ENCODE data around the gene PARVB.

DNA sequence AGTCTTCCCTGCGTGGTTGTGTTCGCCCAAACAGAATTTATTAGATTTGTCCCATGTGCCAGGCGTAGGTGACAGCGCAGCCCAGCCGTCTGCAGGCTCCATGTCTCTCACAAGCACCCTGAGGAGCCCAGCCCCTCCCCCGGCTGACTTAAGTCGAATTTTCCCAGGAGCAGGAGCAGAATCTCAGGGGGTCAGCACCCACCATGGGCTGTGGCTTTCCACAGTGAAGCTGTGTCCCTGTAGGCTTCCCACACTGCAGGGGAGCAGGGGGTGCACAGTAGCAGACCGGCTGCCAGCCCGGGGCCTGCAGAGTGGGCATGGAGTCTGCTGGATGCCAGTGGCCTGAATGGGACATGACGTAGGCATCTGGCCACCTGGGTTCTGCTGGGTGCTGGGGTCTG is 172.6 kb downstream of the PARVB start:
- TF ChIP-seq, protein P1, sequence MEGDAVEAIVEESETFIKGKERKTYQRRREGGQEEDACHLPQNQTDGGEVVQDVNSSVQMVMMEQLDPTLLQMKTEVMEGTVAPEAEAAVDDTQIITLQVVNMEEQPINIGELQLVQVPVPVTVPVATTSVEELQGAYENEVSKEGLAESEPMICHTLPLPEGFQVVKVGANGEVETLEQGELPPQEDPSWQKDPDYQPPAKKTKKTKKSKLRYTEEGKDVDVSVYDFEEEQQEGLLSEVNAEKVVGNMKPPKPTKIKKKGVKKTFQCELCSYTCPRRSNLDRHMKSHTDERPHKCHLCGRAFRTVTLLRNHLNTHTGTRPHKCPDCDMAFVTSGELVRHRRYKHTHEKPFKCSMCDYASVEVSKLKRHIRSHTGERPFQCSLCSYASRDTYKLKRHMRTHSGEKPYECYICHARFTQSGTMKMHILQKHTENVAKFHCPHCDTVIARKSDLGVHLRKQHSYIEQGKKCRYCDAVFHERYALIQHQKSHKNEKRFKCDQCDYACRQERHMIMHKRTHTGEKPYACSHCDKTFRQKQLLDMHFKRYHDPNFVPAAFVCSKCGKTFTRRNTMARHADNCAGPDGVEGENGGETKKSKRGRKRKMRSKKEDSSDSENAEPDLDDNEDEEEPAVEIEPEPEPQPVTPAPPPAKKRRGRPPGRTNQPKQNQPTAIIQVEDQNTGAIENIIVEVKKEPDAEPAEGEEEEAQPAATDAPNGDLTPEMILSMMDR (IDR thresholded peaks at IDR 0.05) = no peak
- no peak for TF ChIP-seq POLR2A (IDR thresholded peaks at IDR 0.05)
